Fibroblast of lung (primary cell): ENCODE data around the gene IRF2BPL. TPM values are rescaled to one million over a fixed set of nuclear protein-coding genes. Genes with fewer than 3 reads are reported as not detected.
A peak's percentile ranks its signal among the peaks of the same experiment; 100 is the strongest.

Experiments
- DNase-seq, 2 donors: peaks; one replicate each; pipeline versions ENCODE4 v3.0.0 to v3.0.0-alpha.2; 2010; ENCODE audit warnings: low read depth in 2 of 2
- H2AFZ ChIP-seq: 2 replicates; pipeline ENCODE4 v1.5.1; 2012; ENCODE audit warnings: low read length, control low read depth, inconsistent platforms
- H3K27ac ChIP-seq: 2 replicates; pipeline ENCODE4 v1.5.1; 2011; ENCODE audit warnings: low read length, control low read depth; ENCODE audit not compliant: insufficient read depth
- H3K27me3 ChIP-seq: 2 replicates; pipeline ENCODE4 v1.5.1; 2011; ENCODE audit warnings: mild to moderate bottlenecking, low read length; ENCODE audit not compliant: control insufficient read depth, insufficient read depth
- H3K36me3 ChIP-seq: 2 replicates; pipeline ENCODE4 v1.5.1; 2011; ENCODE audit warnings: low read length; ENCODE audit not compliant: control insufficient read depth, insufficient read depth
- H3K4me1 ChIP-seq: 2 replicates; pipeline ENCODE4 v1.5.1; 2011; ENCODE audit warnings: low read length; ENCODE audit not compliant: control insufficient read depth, insufficient read depth; ENCODE audit errors: extremely low read depth
- H3K4me2 ChIP-seq: 2 replicates; pipeline ENCODE4 v1.5.1; 2011; ENCODE audit warnings: low read length, control low read depth; ENCODE audit not compliant: insufficient read depth; ENCODE audit errors: extremely low read depth
- H3K4me3 ChIP-seq, 4 experiments: fragments of 200-600 bp in 1 of 4; sonication (generic) in 1 of 4; replicated peaks in 1 of 4; 2 replicates each; pipeline ENCODE4 v1.5.1; 2011 to 2016; ENCODE audit warnings: low read length in 4 of 4, low read depth in 3 of 4, mild to moderate bottlenecking in 3 of 4, control low read depth in 2 of 4, inconsistent platforms in 1 of 4, mixed read lengths in 1 of 4; ENCODE audit not compliant: insufficient read depth in 1 of 4; ENCODE audit errors: control extremely low read depth in 1 of 4
- H3K79me2 ChIP-seq: 2 replicates; pipeline ENCODE4 v1.5.1; 2012; ENCODE audit warnings: mild to moderate bottlenecking, low read length, inconsistent platforms; ENCODE audit not compliant: control insufficient read depth, insufficient read depth
- H3K9ac ChIP-seq: 2 replicates; pipeline ENCODE4 v1.5.1; 2011; ENCODE audit warnings: mild to moderate bottlenecking, low read length, control low read depth; ENCODE audit not compliant: insufficient read depth
- H3K9me3 ChIP-seq: 2 replicates; pipeline ENCODE4 v1.5.1; 2012; ENCODE audit warnings: low read depth, low read length; ENCODE audit not compliant: control insufficient read depth, insufficient read depth
- H4K20me1 ChIP-seq: 2 replicates; pipeline ENCODE4 v1.5.1; 2011; ENCODE audit warnings: low read length; ENCODE audit not compliant: control insufficient read depth, insufficient read depth; ENCODE audit errors: extremely low read depth
- CTCF ChIP-seq, 2 donors: IDR thresholded peaks in 1 of 2; conservative IDR thresholded peaks in 1 of 2; 1 replicate in 1 of 2; 2 replicates in 1 of 2; pipeline ENCODE4 v1.5.1; 2011 to 2012; ENCODE audit warnings: low read length in 2 of 2, control low read depth in 1 of 2, inconsistent platforms in 1 of 2, low read depth in 1 of 2, mild to moderate bottlenecking in 1 of 2
- EZH2 ChIP-seq: IDR thresholded peaks from 2 replicates; pipeline ENCODE4 v1.5.1; 2012; ENCODE audit warnings: low read length, control low read depth, mild to moderate bottlenecking; ENCODE audit errors: missing control alignments
- polyA plus RNA-seq, 2 donors: library from polyadenylated mRNA; depleted of rRNA in 1 of 2; stranded (reverse) in 1 of 2; unstranded in 1 of 2; fragments of >200 nt; gene quantifications; 2 replicates each; pipeline ENCODE4 v1.2.1, GENCODE V29; 2011 to 2012; ENCODE audit warnings: missing spikeins in 1 of 2
- total RNA-seq: library from RNA; depleted of rRNA; stranded (reverse); fragments of >200 nt; gene quantifications from 2 replicates; pipeline ENCODE4 v1.2.1, GENCODE V29; 2014

The IRF2BPL gene
- total and polyA plus RNA-seq, 2 donors (not counting 1 experiment from before 2014, with no cell fraction given): 9.8 to 45.9 TPM

- peak overlapping the region; percentile 77 for H3K9ac ChIP-seq
- no peak overlapping the region for H2AFZ ChIP-seq
- peak overlapping the region; percentile 89 for H3K4me2 ChIP-seq
- TF ChIP-seq EZH2 (no peak), CTCF (conservative IDR thresholded peaks at IDR 0.05 in 1 of 2, IDR thresholded peaks at IDR 0.05 in 1 of 2; ENCODE audit: low read depth in 1 of 2, low read length in 2 of 2) (no peak)
- peak overlapping the region in 1 of 4 experiments; percentile 74 for H3K4me3 ChIP-seq
- peak overlapping the region; percentile 92 for H3K27ac ChIP-seq
- no peaks in the 10 kb centered on the region for H3K36me3 ChIP-seq
- H3K4me1 ChIP-seq: peaks cover 26% of the 10 kb centered on the region
- H3K27me3 ChIP-seq: no peaks in the 10 kb centered on the region
- H3K9me3 ChIP-seq: no peaks in the 10 kb centered on the region
- H4K20me1 ChIP-seq: no peaks in the 10 kb centered on the region
- DNase-seq: peak; percentile 85 to 94
- peaks cover 9% of the 10 kb centered on the region for H3K79me2 ChIP-seq
Measured at GRCh38 chr14:77031759-77032490, 3.4 kb upstream of the IRF2BPL start.

- no peaks in the 10 kb centered on the region for H3K9me3 ChIP-seq
- peaks cover 27% of the 10 kb centered on the region for H3K4me1 ChIP-seq
- peak; percentile 81 to 82 for DNase-seq
- H3K9ac ChIP-seq: peak overlapping the region; percentile 99
- TF ChIP-seq EZH2 (no peak), CTCF (conservative IDR thresholded peaks at IDR 0.05 in 1 of 2, IDR thresholded peaks at IDR 0.05 in 1 of 2; ENCODE audit: low read depth in 1 of 2, low read length in 2 of 2) (peak in 1 of 2 donors; percentile 20)
- H3K27ac ChIP-seq: peak overlapping the region; percentile 98
- peak overlapping the region; percentile 72 for H3K4me2 ChIP-seq
- H4K20me1 ChIP-seq: no peaks in the 10 kb centered on the region
- peak overlapping the region; percentile 66 to 99 (median 85) for H3K4me3 ChIP-seq
- H3K36me3 ChIP-seq: peaks cover 12% of the 10 kb centered on the region
- H2AFZ ChIP-seq: no peak overlapping the region
- H3K79me2 ChIP-seq: peaks cover 44% of the 10 kb centered on the region
- H3K27me3 ChIP-seq: no peaks in the 10 kb centered on the region
Measured at GRCh38 chr14:77027538-77028383, 747 bp downstream of the IRF2BPL start.

- Histone ChIP-seq H3K4me2 (peak overlapping the region; percentile 86), H3K27ac (peak overlapping the region; percentile 98), H3K79me2 (peaks cover 44% of the 10 kb centered on the region), H3K9ac (peak overlapping the region; percentile 99), H3K4me3 (peak overlapping the region; percentile 72 to 99 (median 96)), H3K4me1 (peaks cover 22% of the 10 kb centered on the region), H3K27me3 (no peaks in the 10 kb centered on the region), H3K36me3 (peaks cover 12% of the 10 kb centered on the region), H4K20me1 (no peaks in the 10 kb centered on the region), H2AFZ (no peak overlapping the region), H3K9me3 (no peaks in the 10 kb centered on the region)
- no peak for TF ChIP-seq CTCF (conservative IDR thresholded peaks at IDR 0.05 in 1 of 2, IDR thresholded peaks at IDR 0.05 in 1 of 2; ENCODE audit: low read depth in 1 of 2, low read length in 2 of 2)
- TF ChIP-seq EZH2: no peak
- peak; percentile 56 to 57 for DNase-seq
Measured at GRCh38 chr14:77026930-77027537, 1.5 kb downstream of the IRF2BPL start.
